Stomach (tissue), 9 donors: ENCODE data around the gene DST. TPM values are rescaled to one million over a fixed set of nuclear protein-coding genes. Genes with fewer than 3 reads are reported as not detected.

Experiments used
- DNase-seq, 2 donors: peaks; one replicate each; pipeline versions ENCODE4 v3.0.0 to v3.0.0-alpha.2; 2013 to 2019
- H3K27ac ChIP-seq, 5 donors: fragments of 200-600 bp in 4 of 5; sonication (generic) in 4 of 5; one replicate each; pipeline ENCODE4 v1.5.1; 2013 to 2019; ENCODE audit warnings: mild to moderate bottlenecking in 1 of 5, moderate library complexity in 1 of 5
- H3K27me3 ChIP-seq, 3 donors: fragments of 200-600 bp; sonication (generic); one replicate each; pipeline ENCODE4 v1.5.1; 2017 to 2019; ENCODE audit warnings: mixed run types in 1 of 3
- H3K36me3 ChIP-seq, 4 donors: fragments of 200-600 bp; sonication (generic); 1 replicate in 3 of 4; 2 replicates in 1 of 4; pipeline ENCODE4 v1.5.1; 2016 to 2019
- H3K4me1 ChIP-seq, 4 donors: fragments of 200-600 bp; sonication (generic); one replicate each; pipeline ENCODE4 v1.5.1; 2016 to 2019
- H3K4me3 ChIP-seq, 4 donors: fragments of 200-600 bp; sonication (generic) in 3 of 4; one replicate each; pipeline ENCODE4 v1.5.1; 2016 to 2019; ENCODE audit warnings: mild to moderate bottlenecking in 1 of 4
- H3K9me3 ChIP-seq, 4 donors: fragments of 200-600 bp; sonication (generic); one replicate each; pipeline ENCODE4 v1.5.1; 2016 to 2019
- EP300 ChIP-seq: sonication (generic); formaldehyde crosslinking; IDR thresholded peaks from one replicate; pipeline ENCODE4 v1.6.1; 2017; ENCODE audit warnings: antibody characterized with exemption
- POLR2A ChIP-seq, 4 donors: fragments of 450-650 bp; IDR thresholded peaks; one replicate each; pipeline ENCODE4 v1.6.1; 2016; ENCODE audit warnings: antibody characterized with exemption in 4 of 4, control low read depth in 2 of 4, mild to moderate bottlenecking in 1 of 4, moderate library complexity in 1 of 4
- POLR2AphosphoS5 ChIP-seq, 3 donors: sonication (generic); formaldehyde crosslinking; IDR thresholded peaks; one replicate each; pipeline ENCODE4 v1.6.1; 2016; ENCODE audit warnings: antibody characterized with exemption in 3 of 3
- WGBS, 5 donors: extraction: QIAGEN DNeasy Blood & Tissue Kit in 3 of 5; methylation state at CpG; one replicate each; pipeline versions ENCODE4 v1.1.5 to v1.1.7; 2013 to 2018; 5-methylcytosine and 5-hydroxymethylcytosine counted together
- intact Hi-C: fragments of 100-400 bp; cut with DNase I; formaldehyde crosslinking; loops from one replicate; pipeline ENCODE4 v1.15.1; 2023; ENCODE audit warnings: low total_unique reads
- polyA plus RNA-seq, 3 donors: library from polyadenylated mRNA; stranded (reverse); fragments of 200-250 nt; gene quantifications; one replicate each; pipeline ENCODE4 v1.2.3, GENCODE V29; 2013
- total RNA-seq, 5 donors: library from RNA; depleted of rRNA; stranded (reverse); fragments of >200 nt; gene quantifications; one replicate each; pipeline versions ENCODE4 v1.1.0 to v1.2.3, GENCODE V29; 2014 to 2016
- TF ChIP-seq, protein P1 (sequence below), 7 experiments: fragments of 450-650 bp in 4 of 7; fragments of 200-600 bp in 3 of 7; sonication (generic) in 3 of 7; IDR thresholded peaks; one replicate each; pipeline ENCODE4 v1.5.1; 2016 to 2019; ENCODE audit warnings: antibody characterized with exemption in 7 of 7, control low read depth in 2 of 7, mild to moderate bottlenecking in 1 of 7
- donor health status: healthy with polysubstance abuse.
- donor health status: Bipolar disorder and iron deficiency.
- donor health status: healthy.

Gene DST
- total and polyA plus RNA-seq, 8 donors, result 16.3 to 623 (median 200) TPM

DNA sequence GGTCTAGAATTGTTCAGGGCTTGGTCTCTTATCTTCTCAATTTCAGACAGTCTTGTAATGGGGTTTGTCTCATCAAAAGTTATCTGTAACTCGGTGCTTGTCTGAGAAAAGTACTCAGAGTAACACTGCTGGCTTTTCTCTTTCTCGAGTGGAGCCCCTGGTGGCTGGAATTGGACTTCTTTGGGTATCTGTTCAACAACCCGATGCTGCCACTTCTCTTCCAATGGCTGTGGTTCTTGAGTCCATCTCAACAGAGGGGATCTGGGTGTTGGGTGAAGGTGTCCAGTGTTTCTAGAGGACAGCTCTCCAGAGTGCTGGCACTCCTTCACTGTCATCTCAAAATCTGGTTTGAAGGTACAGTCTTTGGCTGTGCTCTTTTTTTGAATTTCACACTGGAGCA is 24.6 kb downstream of the DST start:
- Histone ChIP-seq H3K9me3 (no peaks in the 10 kb centered on the region), H3K36me3 (peaks cover 0 to 57% (median 50%) of the 10 kb centered on the region in 4 donors), H3K4me3 (no peak overlapping the region), H3K4me1 (no peaks in the 10 kb centered on the region), H3K27me3 (no peaks in the 10 kb centered on the region), H3K27ac (no peak overlapping the region)
- 81 to 91% (median 90%) methylated on average over 3 of the region's 3 CpGs for WGBS, 5 donors
- DNase-seq, result no peak
- intact Hi-C loops, result no loop called here
- no peak for TF ChIP-seq EP300
- TF ChIP-seq, protein P1, sequence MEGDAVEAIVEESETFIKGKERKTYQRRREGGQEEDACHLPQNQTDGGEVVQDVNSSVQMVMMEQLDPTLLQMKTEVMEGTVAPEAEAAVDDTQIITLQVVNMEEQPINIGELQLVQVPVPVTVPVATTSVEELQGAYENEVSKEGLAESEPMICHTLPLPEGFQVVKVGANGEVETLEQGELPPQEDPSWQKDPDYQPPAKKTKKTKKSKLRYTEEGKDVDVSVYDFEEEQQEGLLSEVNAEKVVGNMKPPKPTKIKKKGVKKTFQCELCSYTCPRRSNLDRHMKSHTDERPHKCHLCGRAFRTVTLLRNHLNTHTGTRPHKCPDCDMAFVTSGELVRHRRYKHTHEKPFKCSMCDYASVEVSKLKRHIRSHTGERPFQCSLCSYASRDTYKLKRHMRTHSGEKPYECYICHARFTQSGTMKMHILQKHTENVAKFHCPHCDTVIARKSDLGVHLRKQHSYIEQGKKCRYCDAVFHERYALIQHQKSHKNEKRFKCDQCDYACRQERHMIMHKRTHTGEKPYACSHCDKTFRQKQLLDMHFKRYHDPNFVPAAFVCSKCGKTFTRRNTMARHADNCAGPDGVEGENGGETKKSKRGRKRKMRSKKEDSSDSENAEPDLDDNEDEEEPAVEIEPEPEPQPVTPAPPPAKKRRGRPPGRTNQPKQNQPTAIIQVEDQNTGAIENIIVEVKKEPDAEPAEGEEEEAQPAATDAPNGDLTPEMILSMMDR (IDR thresholded peaks at IDR 0.05), result no peak
- no peak for TF ChIP-seq POLR2AphosphoS5 (IDR thresholded peaks at IDR 0.05)
- no peak for TF ChIP-seq POLR2A (IDR thresholded peaks at IDR 0.05)

DNA sequence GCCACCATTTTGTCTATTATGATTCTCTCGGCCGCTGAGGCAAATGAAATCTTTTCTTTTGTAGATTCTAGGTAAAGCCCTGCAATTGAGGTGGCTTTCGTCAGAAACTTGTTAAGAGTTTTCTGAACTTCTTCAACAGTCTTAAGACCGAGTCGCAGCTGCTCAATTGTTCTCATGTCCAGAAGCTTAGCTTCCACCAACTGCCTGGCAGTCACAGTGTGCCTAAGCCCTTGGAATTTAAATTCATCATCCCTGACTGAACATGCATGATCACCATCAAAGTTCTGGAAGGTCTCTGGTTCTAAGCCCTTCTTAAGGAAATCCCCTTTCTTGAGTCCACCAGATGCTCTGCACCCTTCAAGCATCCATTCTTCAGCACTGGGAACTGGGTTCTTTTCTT is 25.7 kb downstream of the DST start:
- Histone ChIP-seq H3K27ac (no peak overlapping the region), H3K27me3 (no peaks in the 10 kb centered on the region), H3K4me1 (no peaks in the 10 kb centered on the region), H3K4me3 (no peak overlapping the region), H3K36me3 (peaks cover 0 to 57% (median 48%) of the 10 kb centered on the region in 4 donors), H3K9me3 (no peaks in the 10 kb centered on the region)
- WGBS, 5 donors, result 93 to 97% (median 95%) methylated on average over 5 of the region's 5 CpGs
- TF ChIP-seq, protein P1 (IDR thresholded peaks at IDR 0.05), result no peak
- intact Hi-C loops, result no loop called here
- no peak for DNase-seq

DNA sequence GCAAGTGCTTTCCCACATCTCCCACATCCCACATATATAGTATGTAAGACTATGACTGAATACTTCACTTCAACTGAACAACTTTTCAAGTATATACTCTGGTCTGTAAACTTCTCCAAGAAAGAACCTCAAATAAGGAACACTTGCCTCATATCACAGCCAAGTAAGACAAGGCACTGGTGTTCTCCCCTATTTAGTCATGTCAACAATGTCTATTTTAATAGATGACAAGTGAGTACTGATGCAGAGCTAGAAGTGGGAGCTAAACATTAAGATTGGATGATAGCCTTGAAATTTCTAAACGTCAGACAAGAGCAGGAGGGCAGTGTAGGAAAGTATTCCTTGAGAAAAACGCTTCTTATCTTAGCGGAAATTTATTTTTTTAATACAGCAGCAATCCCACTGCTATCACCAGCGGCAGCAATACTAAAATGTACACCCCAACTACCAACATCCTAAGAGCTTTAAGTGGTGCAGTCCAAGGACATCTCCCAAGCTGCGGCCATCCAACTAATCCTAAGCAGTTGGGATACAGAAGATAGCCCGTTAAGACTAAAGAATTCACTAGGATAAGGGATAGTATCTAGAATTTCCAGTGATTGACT is 29.3 kb downstream of the DST start:
- WGBS, 5 donors, result 80 to 89% (median 82%) methylated on average over 6 of the region's 6 CpGs
- Histone ChIP-seq H3K27me3 (no peaks in the 10 kb centered on the region), H3K9me3 (no peaks in the 10 kb centered on the region), H3K27ac (no peak overlapping the region), H3K4me1 (no peaks in the 10 kb centered on the region), H3K36me3 (peaks cover 5 to 48% (median 35%) of the 10 kb centered on the region in 4 donors), H3K4me3 (no peak overlapping the region)
- intact Hi-C loops, result no loop called here
- no peak for TF ChIP-seq POLR2AphosphoS5 (IDR thresholded peaks at IDR 0.05)
- TF ChIP-seq, protein P1 (IDR thresholded peaks at IDR 0.05), result no peak
- no peak for TF ChIP-seq POLR2A (IDR thresholded peaks at IDR 0.05)
- no peak for TF ChIP-seq EP300
- no peak for DNase-seq

DNA sequence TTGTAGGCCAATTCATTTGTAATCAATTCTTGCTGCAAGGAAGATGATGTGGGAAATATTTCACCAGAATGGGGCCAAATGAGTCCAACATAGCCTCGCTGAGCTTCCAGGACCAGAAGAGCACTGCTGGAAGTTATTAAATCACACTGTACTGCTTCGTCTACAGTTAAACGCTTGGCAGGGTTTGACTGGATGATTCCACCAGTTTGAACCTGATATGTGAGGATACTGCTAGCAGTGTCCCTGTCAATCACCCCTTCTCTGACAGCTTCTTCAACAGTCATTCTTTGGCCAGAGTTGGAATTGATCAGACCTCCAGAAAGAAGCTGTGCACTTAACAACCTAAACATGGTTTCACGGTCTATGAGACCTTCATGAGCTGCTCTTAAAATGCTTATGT is 34.4 kb downstream of the DST start:
- no peaks in the 10 kb centered on the region for H3K4me1 ChIP-seq
- H3K9me3 ChIP-seq, result no peaks in the 10 kb centered on the region
- WGBS, 5 donors, result 85 to 98% (median 97%) methylated on average over 4 of the region's 4 CpGs
- H3K27me3 ChIP-seq, result no peaks in the 10 kb centered on the region
- no peak for DNase-seq
- no peak for TF ChIP-seq POLR2AphosphoS5 (IDR thresholded peaks at IDR 0.05)
- no peak for TF ChIP-seq EP300
- TF ChIP-seq, protein P1 (IDR thresholded peaks at IDR 0.05), result no peak
- no peak for TF ChIP-seq POLR2A (IDR thresholded peaks at IDR 0.05)
- intact Hi-C loops, result no loop called here
- H3K36me3 ChIP-seq, result peaks cover 5 to 22% (median 17%) of the 10 kb centered on the region in 4 donors
- H3K4me3 ChIP-seq, result no peak overlapping the region
- no peak overlapping the region for H3K27ac ChIP-seq
